ENCODE results near the gene KCTD2. TPM values are rescaled to one million over a fixed set of nuclear protein-coding genes. Genes with fewer than 3 reads are reported as not detected.

KCTD2 gene
- total and polyA plus RNA-seq, 9 of the 15 experiments (the other 6 are each of a cell fraction or from before 2014, with no cell fraction given): 1.7 to 32.9 (median 15.8) TPM

DNA sequence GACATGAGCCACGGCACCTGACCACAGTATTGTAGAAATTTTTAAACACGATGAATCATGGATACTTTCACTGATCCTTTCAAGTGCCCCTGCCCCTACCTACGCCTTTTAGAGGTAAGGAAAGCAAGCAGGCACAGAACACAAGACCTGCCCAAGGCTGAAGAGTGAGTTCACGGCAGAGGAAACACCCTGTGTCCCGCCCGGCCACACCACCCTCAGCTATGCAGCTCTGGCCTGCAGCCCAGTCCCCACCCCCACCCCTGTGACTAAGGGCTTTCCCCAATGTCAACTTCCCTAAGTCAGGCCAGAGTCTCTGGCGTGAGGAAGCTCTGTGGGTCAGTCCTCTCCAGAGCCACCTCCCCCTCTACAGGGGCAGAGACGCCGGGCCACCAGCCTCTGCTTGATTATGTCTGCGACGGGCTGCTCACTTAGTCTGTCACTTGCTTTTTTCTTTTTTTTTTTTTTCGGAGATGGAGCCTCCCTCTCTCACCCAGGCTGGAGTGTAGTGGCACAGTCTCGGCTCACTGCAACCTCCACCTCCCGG, 49.1 kb downstream of the KCTD2 start (continued):
- TF ChIP-seq IRF2 (CRISPR knock-in tag; IDR thresholded peaks at IDR 0.05) (no peak), MTA1 (IDR thresholded peaks at IDR 0.05; ENCODE audit: borderline replicate concordance) (peak; percentile 59; the same call in 1 of the 2 replicates), ZC3H4 (CRISPR knock-in tag; IDR thresholded peaks at IDR 0.05; ENCODE audit: borderline replicate concordance) (no peak), ASH1L (IDR thresholded peaks at IDR 0.05; ENCODE audit: borderline replicate concordance, low read depth, partially characterized antibody) (no peak), TAF7 (tag; IDR thresholded peaks at IDR 0.05) (no peak), KDM4B (IDR thresholded peaks at IDR 0.05; ENCODE audit: borderline replicate concordance in 2 of 2, low read depth in 1 of 2) (no peak), ZNF586 (CRISPR knock-in tag; conservative IDR thresholded peaks at IDR 0.05) (no peak), ZBTB1 (CRISPR knock-in tag; IDR thresholded peaks at IDR 0.05; ENCODE audit: borderline replicate concordance, low read depth) (no peak), ELF4 (CRISPR knock-in tag; IDR thresholded peaks at IDR 0.05) (0 out of 2 replicates have a peak, but pooled peaks have one; percentile 18), DPF2 (IDR thresholded peaks at IDR 0.05) (peak; percentile 90), CBFB (CRISPR knock-in tag; IDR thresholded peaks at IDR 0.05) (no peak), HEY1 (CRISPR knock-in tag; IDR thresholded peaks at IDR 0.05; ENCODE audit: borderline replicate concordance) (no peak)
- TF ChIP-seq, protein P1, sequence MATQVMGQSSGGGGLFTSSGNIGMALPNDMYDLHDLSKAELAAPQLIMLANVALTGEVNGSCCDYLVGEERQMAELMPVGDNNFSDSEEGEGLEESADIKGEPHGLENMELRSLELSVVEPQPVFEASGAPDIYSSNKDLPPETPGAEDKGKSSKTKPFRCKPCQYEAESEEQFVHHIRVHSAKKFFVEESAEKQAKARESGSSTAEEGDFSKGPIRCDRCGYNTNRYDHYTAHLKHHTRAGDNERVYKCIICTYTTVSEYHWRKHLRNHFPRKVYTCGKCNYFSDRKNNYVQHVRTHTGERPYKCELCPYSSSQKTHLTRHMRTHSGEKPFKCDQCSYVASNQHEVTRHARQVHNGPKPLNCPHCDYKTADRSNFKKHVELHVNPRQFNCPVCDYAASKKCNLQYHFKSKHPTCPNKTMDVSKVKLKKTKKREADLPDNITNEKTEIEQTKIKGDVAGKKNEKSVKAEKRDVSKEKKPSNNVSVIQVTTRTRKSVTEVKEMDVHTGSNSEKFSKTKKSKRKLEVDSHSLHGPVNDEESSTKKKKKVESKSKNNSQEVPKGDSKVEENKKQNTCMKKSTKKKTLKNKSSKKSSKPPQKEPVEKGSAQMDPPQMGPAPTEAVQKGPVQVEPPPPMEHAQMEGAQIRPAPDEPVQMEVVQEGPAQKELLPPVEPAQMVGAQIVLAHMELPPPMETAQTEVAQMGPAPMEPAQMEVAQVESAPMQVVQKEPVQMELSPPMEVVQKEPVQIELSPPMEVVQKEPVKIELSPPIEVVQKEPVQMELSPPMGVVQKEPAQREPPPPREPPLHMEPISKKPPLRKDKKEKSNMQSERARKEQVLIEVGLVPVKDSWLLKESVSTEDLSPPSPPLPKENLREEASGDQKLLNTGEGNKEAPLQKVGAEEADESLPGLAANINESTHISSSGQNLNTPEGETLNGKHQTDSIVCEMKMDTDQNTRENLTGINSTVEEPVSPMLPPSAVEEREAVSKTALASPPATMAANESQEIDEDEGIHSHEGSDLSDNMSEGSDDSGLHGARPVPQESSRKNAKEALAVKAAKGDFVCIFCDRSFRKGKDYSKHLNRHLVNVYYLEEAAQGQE (IDR thresholded peaks at IDR 0.05; ENCODE audit: borderline replicate concordance): no peak; the same call in 1 of the 2 replicates
- TF ChIP-seq, protein P1 (CRISPR knock-in tag; IDR thresholded peaks at IDR 0.05; ENCODE audit: low read depth): no peak
